ENCODE measurements around the gene KRTAP10-5. TPM values are rescaled to one million over a fixed set of nuclear protein-coding genes. Genes with fewer than 3 reads are reported as not detected.
A peak's percentile ranks its signal among the peaks of the same experiment; 100 is the strongest.

The KRTAP10-5 gene
- total RNA-seq, 1 donor from 2014 or later, result not detected

GRCh38 chr21:44537930-44538911, 42.2 kb downstream of the KRTAP10-5 start:
- no peak for ATAC-seq
- intact Hi-C loops (cut with DNase I), result no loop called here
- peak; percentile 45 for DNase-seq (ENCODE audit: low spot score)

DNA sequence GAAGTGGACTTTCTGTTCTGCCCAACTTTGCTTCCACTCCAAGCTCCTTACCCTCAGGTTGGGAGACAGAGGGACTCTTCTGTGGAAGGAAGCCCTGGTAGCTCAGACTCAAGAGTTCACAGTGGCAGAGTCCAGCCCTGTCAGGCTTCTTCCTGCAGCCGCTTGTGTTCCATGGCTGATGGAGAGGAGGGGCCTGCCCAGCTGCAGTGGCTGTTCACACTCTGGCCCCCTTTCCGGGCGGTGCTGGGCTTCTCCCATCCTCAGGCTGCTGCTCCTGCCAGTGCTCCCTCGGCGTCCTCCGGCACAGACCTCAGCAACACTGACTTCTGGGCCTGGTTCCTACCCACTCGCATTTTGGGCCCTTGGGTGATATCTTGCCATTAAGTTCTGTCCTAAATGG, 44.4 kb downstream of the KRTAP10-5 start:
- no peak for ATAC-seq
- intact Hi-C loops (cut with DNase I), result no loop called here
- DNase-seq (ENCODE audit: low spot score), result peak; percentile 23

DNA sequence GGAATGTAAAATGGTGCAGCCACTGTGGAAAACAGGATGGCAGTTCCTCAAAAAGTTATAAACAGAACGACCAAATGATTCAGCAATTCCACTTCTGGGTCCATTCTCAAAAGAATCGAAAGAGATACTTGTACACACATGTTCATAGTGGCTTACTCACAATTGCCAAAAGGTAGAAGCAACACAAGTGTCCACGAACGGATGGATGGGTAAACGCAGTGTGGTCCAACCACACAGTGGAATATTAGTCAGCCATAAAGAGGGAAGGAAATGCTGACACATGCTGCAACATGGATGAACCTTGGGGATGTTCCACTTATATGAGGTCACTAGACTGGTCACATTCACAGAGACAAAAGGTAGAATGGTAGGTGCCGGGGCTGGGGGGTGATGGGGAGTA, 45.7 kb downstream of the KRTAP10-5 start:
- intact Hi-C loops (cut with DNase I), result no loop called here
- peak; percentile 25 for DNase-seq (ENCODE audit: low spot score)
- no peak for ATAC-seq

- intact Hi-C loops (cut with DNase I), result no loop called here
- DNase-seq (ENCODE audit: low spot score), result peak; percentile 44
- ATAC-seq, result no peak
Observed at GRCh38 chr21:44533891-44534627, 46.3 kb downstream of the KRTAP10-5 start.

GRCh38 chr21:44533121-44533890, 47.1 kb downstream of the KRTAP10-5 start:
- intact Hi-C loops (cut with DNase I), result no loop called here
- ATAC-seq (no peak), DNase-seq (ENCODE audit: low spot score) (peak; percentile 46)

DNA sequence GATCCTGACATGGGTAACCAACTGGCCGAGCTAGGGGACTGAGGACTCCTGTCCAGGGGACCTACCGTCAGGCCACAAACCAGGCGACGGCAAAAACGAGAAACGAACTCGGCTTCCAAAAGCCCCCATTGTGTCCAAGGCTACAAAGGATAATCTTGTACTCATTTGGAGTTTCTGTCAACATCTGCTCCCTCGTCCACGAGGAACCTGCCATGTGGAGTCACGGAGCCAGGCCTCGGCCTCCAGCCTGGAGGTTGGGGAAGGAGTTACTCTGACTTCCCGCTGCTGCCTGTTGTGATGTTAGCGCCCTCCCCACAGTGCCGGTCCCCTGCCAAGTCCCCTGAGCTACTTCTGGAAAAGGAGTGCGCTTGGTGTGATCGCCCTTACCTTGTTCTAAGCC, 47.7 kb downstream of the KRTAP10-5 start:
- ATAC-seq (no peak), DNase-seq (ENCODE audit: low spot score) (peak; percentile 32)
- intact Hi-C loops (cut with DNase I), result no loop called here

DNA sequence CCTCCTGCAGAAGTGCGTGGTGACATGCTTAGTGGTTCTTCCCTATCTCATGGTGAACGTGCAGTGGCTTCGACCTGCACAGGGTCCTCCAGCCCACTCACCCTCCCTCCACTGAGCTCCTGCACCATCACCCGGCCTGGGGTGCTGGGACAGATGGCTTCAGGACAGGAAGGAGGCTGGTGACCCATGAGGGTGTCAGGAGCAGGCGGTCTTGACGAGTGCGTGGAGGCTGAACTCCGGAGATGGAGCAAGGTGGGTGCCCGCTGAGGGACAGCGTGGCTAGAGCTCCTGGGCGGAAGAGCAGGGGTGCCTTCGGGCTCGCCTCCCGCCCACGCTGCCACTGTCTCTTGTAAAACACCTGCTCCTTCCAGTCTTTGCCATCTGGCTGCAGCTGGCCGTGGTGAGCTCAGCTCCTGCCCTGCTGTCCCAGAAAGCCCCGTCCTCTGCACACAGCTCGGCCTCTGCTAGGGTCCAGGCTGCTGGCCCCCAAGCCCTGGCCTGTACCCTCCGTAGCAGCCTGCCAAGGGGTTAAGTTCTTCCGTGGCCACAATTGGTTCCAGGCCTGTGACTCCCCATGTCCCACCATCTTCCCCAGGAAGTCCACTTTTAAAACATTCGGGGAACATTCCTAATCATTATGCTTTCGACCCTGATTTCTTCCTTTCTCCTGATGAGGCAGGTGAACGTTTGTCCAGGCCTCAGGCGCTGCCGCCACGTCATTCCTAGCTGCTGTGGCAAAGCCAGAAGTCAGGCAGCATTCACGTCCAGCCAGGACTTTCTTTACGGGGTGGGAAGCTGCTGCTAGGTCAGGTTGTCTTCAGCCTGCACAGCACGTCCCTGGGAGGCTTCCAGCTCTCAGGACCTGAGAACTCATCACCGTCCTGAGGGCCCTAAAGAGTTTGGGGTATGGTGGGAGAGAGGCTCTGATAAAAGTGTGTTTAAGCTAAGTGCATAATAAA, 48.5 kb downstream of the KRTAP10-5 start:
- DNase-seq (ENCODE audit: low spot score) (peak; percentile 49), ATAC-seq (no peak)
- intact Hi-C loops (cut with DNase I), result no loop called here

DNA sequence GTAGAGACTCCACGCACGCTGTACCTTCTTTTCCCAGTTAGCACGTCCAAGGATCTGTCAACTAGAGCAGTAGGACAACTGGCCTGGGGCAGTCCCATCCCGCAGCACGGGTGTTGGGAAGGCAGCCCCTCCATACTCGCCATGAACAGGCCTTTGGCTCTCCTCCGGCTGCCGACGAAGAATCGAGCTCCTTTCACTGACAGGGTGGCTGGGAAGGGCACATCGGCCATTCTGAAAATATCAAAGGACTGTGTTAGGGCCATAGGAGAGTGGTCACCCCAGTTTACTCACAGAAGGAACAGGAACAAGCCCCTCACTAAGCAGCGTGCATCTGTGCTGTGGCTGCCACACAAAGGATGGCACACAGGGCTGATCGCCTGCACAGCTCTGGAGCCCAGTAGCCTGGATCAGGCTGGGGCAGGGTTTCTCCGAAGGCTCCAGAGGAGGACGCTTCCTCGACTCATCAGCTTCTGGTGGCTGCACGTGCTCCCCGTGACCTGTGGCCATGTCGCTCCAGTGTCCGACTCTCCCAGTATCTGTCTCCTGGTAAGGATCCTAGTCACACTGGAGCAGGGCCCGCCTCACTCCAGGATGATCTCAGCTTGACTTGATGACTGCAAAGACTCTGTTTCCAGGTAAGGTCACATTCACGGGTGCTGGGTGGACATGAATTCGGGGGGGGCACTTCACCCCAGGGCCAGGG, 49.4 kb downstream of the KRTAP10-5 start:
- DNase-seq (ENCODE audit: low spot score), result peak; percentile 42
- intact Hi-C loops (cut with DNase I), result no loop called here
- no peak for ATAC-seq

- intact Hi-C loops (cut with DNase I), result no loop called here
- DNase-seq (ENCODE audit: low spot score) (peak; percentile 28), ATAC-seq (no peak)
Observed at GRCh38 chr21:44530221-44530902, 50.0 kb downstream of the KRTAP10-5 start.

DNA sequence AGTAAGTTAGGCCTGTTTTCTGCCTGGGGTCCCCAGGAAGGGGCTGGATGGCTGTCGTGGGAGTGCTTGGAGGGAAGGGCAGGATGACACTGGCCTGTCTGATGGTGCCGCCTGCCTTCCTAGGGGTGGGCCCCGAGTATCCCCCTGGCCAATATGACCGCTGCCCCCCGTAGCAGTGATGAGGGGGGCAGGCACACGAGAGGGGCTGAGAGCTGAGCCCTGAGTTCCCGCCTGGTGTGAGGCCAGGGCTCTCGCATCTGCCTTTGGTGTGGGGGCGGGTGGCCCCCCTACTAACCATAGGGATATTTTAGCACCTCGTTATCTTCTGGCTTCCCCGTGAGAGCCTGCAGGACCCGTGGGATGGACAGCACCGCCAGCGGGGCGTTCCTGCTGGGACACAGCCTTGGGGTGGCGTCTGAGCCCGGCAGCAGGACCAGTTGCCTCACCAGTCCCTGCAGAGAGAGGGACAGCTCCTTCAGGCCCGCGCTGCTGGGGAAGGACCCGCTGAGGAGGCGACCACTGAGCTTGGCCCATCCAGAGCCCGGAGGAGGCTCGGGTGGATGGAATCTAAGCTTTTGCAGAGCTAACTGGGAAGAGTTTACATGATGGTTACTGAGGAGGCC, 50.8 kb downstream of the KRTAP10-5 start:
- ATAC-seq, result no peak
- DNase-seq (ENCODE audit: low spot score), result peak; percentile 26
- intact Hi-C loops (cut with DNase I), result no loop called here

Other genes with a start within 250 kb of the KRTAP10-5 start
- 26.7 TPM for gene CFAP410, start 241.2 kb downstream of the KRTAP10-5 start, total RNA-seq
- gene TRPM2, start 227.0 kb downstream of the KRTAP10-5 start, total RNA-seq, result 9.9 TPM
- gene LRRC3, start 125.1 kb downstream of the KRTAP10-5 start, total RNA-seq, result 6.8 TPM
- not detected for gene KRTAP10-1, start 40.4 kb downstream of the KRTAP10-5 start, total RNA-seq
- not detected for gene KRTAP10-2, start 29.1 kb downstream of the KRTAP10-5 start, total RNA-seq
- gene KRTAP10-3, start 21.8 kb downstream of the KRTAP10-5 start, total RNA-seq, result not detected
- not detected for gene KRTAP10-4, start 6.9 kb downstream of the KRTAP10-5 start, total RNA-seq
- not detected for gene KRTAP10-6, start 11.9 kb upstream of the KRTAP10-5 start, total RNA-seq
- not detected for gene KRTAP10-7, start 20.0 kb upstream of the KRTAP10-5 start, total RNA-seq
- not detected for gene KRTAP10-8, start 31.5 kb upstream of the KRTAP10-5 start, total RNA-seq
- not detected for gene KRTAP10-9, start 46.5 kb upstream of the KRTAP10-5 start, total RNA-seq
- not detected for gene KRTAP10-10, start 56.8 kb upstream of the KRTAP10-5 start, total RNA-seq
- gene KRTAP10-11, start 65.8 kb upstream of the KRTAP10-5 start, total RNA-seq, result not detected
- gene KRTAP12-4, start 74.1 kb upstream of the KRTAP10-5 start, total RNA-seq, result not detected
- not detected for gene KRTAP12-3, start 77.3 kb upstream of the KRTAP10-5 start, total RNA-seq
- gene KRTAP12-2, start 86.3 kb upstream of the KRTAP10-5 start, total RNA-seq, result not detected
- not detected for gene KRTAP12-1, start 101.6 kb upstream of the KRTAP10-5 start, total RNA-seq
- not detected for gene KRTAP10-12, start 116.6 kb upstream of the KRTAP10-5 start, total RNA-seq
- not detected for gene TSPEAR, start 131.0 kb upstream of the KRTAP10-5 start, total RNA-seq
- gene UBE2G2, start 221.2 kb upstream of the KRTAP10-5 start, total RNA-seq, result 78.0 TPM
- 65.5 TPM for gene SUMO3, start 237.5 kb upstream of the KRTAP10-5 start, total RNA-seq